Pancreas (tissue), 10 donors: ENCODE results near the gene TRAPPC5. TPM values are rescaled to one million over a fixed set of nuclear protein-coding genes. Genes with fewer than 3 reads are reported as not detected.

Experiments used
- ATAC-seq, 4 donors: fragments of 200-7000 bp; cut with Tn5 transposase; one replicate each; pipeline versions ENCODE4 v1.8.0 to v1.9.1; 2020; ENCODE audit warnings: mild to moderate bottlenecking in 4 of 4, moderate library complexity in 4 of 4
- DNase-seq, 6 donors: peaks; one replicate each; pipeline ENCODE4 v3.0.0-alpha.2; 2020
- FAIRE-seq: peaks from 2 replicates; lab custom pipeline; 2012; peaks lifted over from hg19 to GRCh38; lab: Jason Lieb, UNC
- H3K27ac ChIP-seq, 4 donors: fragments of 200-600 bp; sonication (generic); 1 replicate in 3 of 4; 2 replicates in 1 of 4; pipeline versions ENCODE4 v1.5.0 to v1.8.0; 2020
- H3K27me3 ChIP-seq, 4 donors: fragments of 200-600 bp; one replicate each; pipeline ENCODE4 v1.8.0; 2021
- H3K36me3 ChIP-seq, 3 donors: fragments of 200-600 bp; sonication (generic) in 1 of 3; one replicate each; pipeline versions ENCODE4 v1.5.0 to v1.8.0; 2020 to 2021
- H3K4me1 ChIP-seq, 3 donors: fragments of 200-600 bp; one replicate each; pipeline ENCODE4 v1.8.0; 2021
- H3K4me3 ChIP-seq, 4 donors: fragments of 200-600 bp; sonication (generic) in 2 of 4; one replicate each; pipeline versions ENCODE4 v1.5.0 to v1.8.0; 2020 to 2021
- H3K9me3 ChIP-seq, 4 donors: fragments of 200-600 bp; one replicate each; pipeline ENCODE4 v1.8.0; 2021
- CTCF ChIP-seq, 4 donors: fragments of 200-600 bp; sonication (generic) in 3 of 4; IDR thresholded peaks; one replicate each; pipeline versions ENCODE4 v1.5.0 to v1.8.0; 2021; ENCODE audit warnings: antibody characterized with exemption in 4 of 4
- WGBS, 2 donors: extraction: QIAGEN DNeasy Blood & Tissue Kit; methylation state at CpG; one replicate each; pipeline ENCODE4 v1.1.7; 2013; 5-methylcytosine and 5-hydroxymethylcytosine counted together
- intact Hi-C, 3 donors: fragments of 100-400 bp; cut with DNase I; formaldehyde crosslinking; loops; one replicate each; pipeline versions ENCODE4 v1.11.1 to v1.14.2; 2022
- polyA plus RNA-seq, 2 donors: library from polyadenylated mRNA; stranded (reverse); fragments of 200-250 nt; gene quantifications; one replicate each; pipeline ENCODE4 v1.2.3, GENCODE V29; 2013
- total RNA-seq, 6 donors: library from RNA; stranded (reverse); fragmentation: NEBNext Ultra II Directional in 4 of 6; extraction: Animal tissue kit (Norgen Biotek cat#: 25700) in 4 of 6; gene quantifications; one replicate each; pipeline versions ENCODE4 v1.2.1 to v1.2.4, GENCODE V29; 2021 to 2023
- donor health status: healthy with polysubstance abuse.
- donor health status: DM: no; HTN: no; CAD: no; lungs with moderate emphysema.
- donor health status: DM: no; HTN: no; CAD: no.
- donor health status: control.
- donor health status: control.
- donor health status: Bipolar disorder and iron deficiency.
- donor health status: DM: yes; HTN: yes; CAD: no.
- donor health status: DM: no; HTN: no; CAD: no.
- donor health status: DM: no; HTN: no; CAD: no.
- donor health status: DM: yes; HTN: yes; CAD: no.

TRAPPC5 gene
- total and polyA plus RNA-seq, 8 donors: 26.7 to 89.9 (median 43.9) TPM

- no peak overlapping the region for H3K27ac ChIP-seq
- H3K27me3 ChIP-seq: no peaks in the 10 kb centered on the region
- TF ChIP-seq CTCF (IDR thresholded peaks at IDR 0.05): no peak
- H3K4me1 ChIP-seq: no peaks in the 10 kb centered on the region
- intact Hi-C loops: no loop called here
- WGBS, 2 donors: 28% methylated on average over 9 of the region's 9 CpGs
- no peak for FAIRE-seq
- no peak overlapping the region for H3K4me3 ChIP-seq
- no peaks in the 10 kb centered on the region for H3K9me3 ChIP-seq
- no peak for ATAC-seq
- H3K36me3 ChIP-seq: no peaks in the 10 kb centered on the region
- no peak for DNase-seq
Observed at GRCh38 chr19:7658219-7658686, 22.4 kb upstream of the TRAPPC5 start.

GRCh38 chr19:7661744-7662538 is 18.7 kb upstream of the TRAPPC5 start:
- WGBS, 2 donors: 57 to 69% methylated on average over 8 of the region's 8 CpGs
- Histone ChIP-seq H3K4me1 (no peaks in the 10 kb centered on the region), H3K36me3 (no peaks in the 10 kb centered on the region), H3K9me3 (no peaks in the 10 kb centered on the region), H3K27me3 (no peaks in the 10 kb centered on the region), H3K4me3 (no peak overlapping the region), H3K27ac (no peak overlapping the region)
- TF ChIP-seq CTCF (IDR thresholded peaks at IDR 0.05): no peak
- no peak for FAIRE-seq
- ATAC-seq: no peak
- intact Hi-C loops: no loop called here
- DNase-seq: no peak

- no peaks in the 10 kb centered on the region for H3K36me3 ChIP-seq
- H3K27me3 ChIP-seq: no peaks in the 10 kb centered on the region
- H3K4me3 ChIP-seq: no peak overlapping the region
- H3K4me1 ChIP-seq: no peaks in the 10 kb centered on the region
- no peak for DNase-seq
- intact Hi-C loops: no loop called here
- ATAC-seq: no peak
- no peak for TF ChIP-seq CTCF (IDR thresholded peaks at IDR 0.05)
- H3K9me3 ChIP-seq: no peaks in the 10 kb centered on the region
- no peak for FAIRE-seq
- H3K27ac ChIP-seq: no peak overlapping the region
- WGBS, 2 donors: 69 to 73% methylated on average over 14 of the region's 14 CpGs
Observed at GRCh38 chr19:7662657-7663056, 18.0 kb upstream of the TRAPPC5 start.

- Histone ChIP-seq H3K4me3 (no peak overlapping the region), H3K27ac (no peak overlapping the region), H3K27me3 (no peaks in the 10 kb centered on the region), H3K4me1 (no peaks in the 10 kb centered on the region), H3K36me3 (no peaks in the 10 kb centered on the region), H3K9me3 (no peaks in the 10 kb centered on the region)
- DNase-seq: no peak
- FAIRE-seq: no peak
- WGBS, 2 donors: 58 to 72% methylated on average over 7 of the region's 7 CpGs
- no peak for ATAC-seq
- TF ChIP-seq CTCF (IDR thresholded peaks at IDR 0.05): no peak
- intact Hi-C loops: no loop called here
Observed at GRCh38 chr19:7663706-7664105, 16.9 kb upstream of the TRAPPC5 start.

- Histone ChIP-seq H3K4me1 (no peaks in the 10 kb centered on the region), H3K27ac (no peak overlapping the region), H3K27me3 (no peaks in the 10 kb centered on the region), H3K36me3 (no peaks in the 10 kb centered on the region), H3K9me3 (no peaks in the 10 kb centered on the region), H3K4me3 (no peak overlapping the region)
- FAIRE-seq (no peak), DNase-seq (no peak), ATAC-seq (no peak)
- 32 to 47% methylated on average over 4 of the region's 4 CpGs for WGBS, 2 donors
- no peak for TF ChIP-seq CTCF (IDR thresholded peaks at IDR 0.05)
- intact Hi-C loops: no loop called here
Observed at GRCh38 chr19:7665076-7665475, 15.6 kb upstream of the TRAPPC5 start.
